ENCODE data around the gene SERPINB3.
A peak's percentile ranks its signal among the peaks of the same experiment; 100 is the strongest.

The SERPINB3 gene

GRCh38 chr18:63619661-63620060 is 42.0 kb downstream of the SERPINB3 start:
- DNase-seq (ENCODE audit: low read depth), result no peak
- H3K4me3 ChIP-seq (ENCODE audit: low read length), result no peak overlapping the region
- TF ChIP-seq CTCF (conservative IDR thresholded peaks at IDR 0.05; ENCODE audit: low read length), result no peak

- no peak for DNase-seq (ENCODE audit: low read depth)
- no peak overlapping the region for H3K4me3 ChIP-seq (ENCODE audit: low read length)
- TF ChIP-seq CTCF (conservative IDR thresholded peaks at IDR 0.05; ENCODE audit: low read length), result no peak
Observed at GRCh38 chr18:63617915-63618234, 43.8 kb downstream of the SERPINB3 start.

- TF ChIP-seq CTCF (conservative IDR thresholded peaks at IDR 0.05; ENCODE audit: low read length), result no peak
- no peak for DNase-seq (ENCODE audit: low read depth)
- H3K4me3 ChIP-seq (ENCODE audit: low read length), result no peak overlapping the region
Observed at GRCh38 chr18:63617049-63617914, 44.4 kb downstream of the SERPINB3 start.

GRCh38 chr18:63613420-63613819 is 48.3 kb downstream of the SERPINB3 start:
- no peak for DNase-seq (ENCODE audit: low read depth)
- no peak overlapping the region for H3K4me3 ChIP-seq (ENCODE audit: low read length)
- TF ChIP-seq CTCF (conservative IDR thresholded peaks at IDR 0.05; ENCODE audit: low read length), result no peak

GRCh38 chr18:63606526-63606925 is 55.2 kb downstream of the SERPINB3 start:
- DNase-seq (ENCODE audit: low read depth), result peak; percentile 58
- no peak overlapping the region for H3K4me3 ChIP-seq (ENCODE audit: low read length)
- no peak for TF ChIP-seq CTCF (conservative IDR thresholded peaks at IDR 0.05; ENCODE audit: low read length)
